ENCODE results near the gene ZNF488.

Gene ZNF488

DNA sequence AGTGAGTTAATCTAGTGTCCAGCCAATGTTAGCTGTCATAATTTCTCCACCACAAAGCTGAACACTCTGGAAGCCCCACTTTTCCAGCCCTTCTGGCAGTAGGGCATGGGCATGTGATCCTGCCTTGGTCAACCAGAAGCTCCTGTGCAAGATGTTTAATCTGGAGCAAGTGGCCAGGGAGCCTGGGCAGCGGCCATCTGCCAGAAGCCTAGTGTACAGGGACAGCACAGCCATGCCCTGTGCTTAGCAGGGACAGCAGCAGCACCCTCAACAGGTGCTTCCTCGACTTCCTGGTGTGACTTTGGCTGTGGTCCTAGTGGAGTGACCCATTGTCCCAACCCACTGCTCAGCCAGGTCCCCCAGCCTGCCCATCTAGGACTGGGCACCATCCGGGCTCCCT lies 25.6 kb downstream of the ZNF488 start:
- H3K4me3 ChIP-seq (ENCODE audit: low read depth, low read length): no peak overlapping the region
- DNase-seq (ENCODE audit: low read depth, low spot score): no peak
- TF ChIP-seq, protein P1, sequence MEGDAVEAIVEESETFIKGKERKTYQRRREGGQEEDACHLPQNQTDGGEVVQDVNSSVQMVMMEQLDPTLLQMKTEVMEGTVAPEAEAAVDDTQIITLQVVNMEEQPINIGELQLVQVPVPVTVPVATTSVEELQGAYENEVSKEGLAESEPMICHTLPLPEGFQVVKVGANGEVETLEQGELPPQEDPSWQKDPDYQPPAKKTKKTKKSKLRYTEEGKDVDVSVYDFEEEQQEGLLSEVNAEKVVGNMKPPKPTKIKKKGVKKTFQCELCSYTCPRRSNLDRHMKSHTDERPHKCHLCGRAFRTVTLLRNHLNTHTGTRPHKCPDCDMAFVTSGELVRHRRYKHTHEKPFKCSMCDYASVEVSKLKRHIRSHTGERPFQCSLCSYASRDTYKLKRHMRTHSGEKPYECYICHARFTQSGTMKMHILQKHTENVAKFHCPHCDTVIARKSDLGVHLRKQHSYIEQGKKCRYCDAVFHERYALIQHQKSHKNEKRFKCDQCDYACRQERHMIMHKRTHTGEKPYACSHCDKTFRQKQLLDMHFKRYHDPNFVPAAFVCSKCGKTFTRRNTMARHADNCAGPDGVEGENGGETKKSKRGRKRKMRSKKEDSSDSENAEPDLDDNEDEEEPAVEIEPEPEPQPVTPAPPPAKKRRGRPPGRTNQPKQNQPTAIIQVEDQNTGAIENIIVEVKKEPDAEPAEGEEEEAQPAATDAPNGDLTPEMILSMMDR (IDR thresholded peaks at IDR 0.05; ENCODE audit: low read depth, low read length): no peak
- in situ Hi-C loops (cut with HindIII; ENCODE audit: low sequenced_read_pairs): no loop called here

DNA sequence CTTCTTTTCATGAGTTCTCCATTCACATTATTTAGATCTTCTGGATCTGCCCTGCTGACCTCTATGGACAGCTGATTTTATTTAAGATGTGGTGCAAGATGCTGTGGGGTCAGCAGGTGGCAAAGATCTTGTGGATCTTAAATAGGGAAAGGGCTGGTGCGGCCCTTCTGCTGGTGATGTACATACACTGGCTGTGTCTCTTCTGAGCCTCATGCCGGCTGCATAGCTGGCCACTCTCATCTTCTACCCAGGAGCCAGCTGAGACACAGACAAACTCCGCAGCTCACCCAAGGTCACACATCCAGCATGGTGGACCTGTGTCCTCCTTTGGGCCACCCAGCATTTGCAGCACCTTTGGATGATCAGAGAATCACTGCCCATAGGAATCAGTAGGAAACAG lies 26.2 kb downstream of the ZNF488 start:
- no peak overlapping the region for H3K4me3 ChIP-seq (ENCODE audit: low read depth, low read length)
- no peak for DNase-seq (ENCODE audit: low read depth, low spot score)
- in situ Hi-C loops (cut with HindIII; ENCODE audit: low sequenced_read_pairs): no loop called here
- TF ChIP-seq, protein P1 (IDR thresholded peaks at IDR 0.05; ENCODE audit: low read depth, low read length): no peak

DNA sequence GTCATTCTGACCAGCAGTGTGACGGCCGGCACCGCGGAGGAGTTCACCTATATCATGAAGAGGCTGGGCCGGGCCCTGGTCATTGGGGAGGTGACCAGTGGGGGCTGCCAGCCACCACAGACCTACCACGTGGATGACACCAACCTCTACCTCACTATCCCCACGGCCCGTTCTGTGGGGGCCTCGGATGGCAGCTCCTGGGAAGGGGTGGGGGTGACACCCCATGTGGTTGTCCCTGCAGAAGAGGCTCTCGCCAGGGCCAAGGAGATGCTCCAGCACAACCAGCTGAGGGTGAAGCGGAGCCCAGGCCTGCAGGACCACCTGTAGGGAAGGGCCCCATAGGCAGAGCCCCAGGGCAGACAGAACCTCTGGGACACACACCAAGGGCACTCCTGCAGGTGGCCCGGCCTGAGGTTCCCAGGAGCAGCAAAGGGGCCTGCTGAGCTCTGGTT lies 26.9 kb downstream of the ZNF488 start:
- in situ Hi-C loops (cut with HindIII; ENCODE audit: low sequenced_read_pairs): no loop called here
- TF ChIP-seq, protein P1 (IDR thresholded peaks at IDR 0.05; ENCODE audit: low read depth, low read length): no peak
- H3K4me3 ChIP-seq (ENCODE audit: low read depth, low read length): no peak overlapping the region
- DNase-seq (ENCODE audit: low read depth, low spot score): no peak

DNA sequence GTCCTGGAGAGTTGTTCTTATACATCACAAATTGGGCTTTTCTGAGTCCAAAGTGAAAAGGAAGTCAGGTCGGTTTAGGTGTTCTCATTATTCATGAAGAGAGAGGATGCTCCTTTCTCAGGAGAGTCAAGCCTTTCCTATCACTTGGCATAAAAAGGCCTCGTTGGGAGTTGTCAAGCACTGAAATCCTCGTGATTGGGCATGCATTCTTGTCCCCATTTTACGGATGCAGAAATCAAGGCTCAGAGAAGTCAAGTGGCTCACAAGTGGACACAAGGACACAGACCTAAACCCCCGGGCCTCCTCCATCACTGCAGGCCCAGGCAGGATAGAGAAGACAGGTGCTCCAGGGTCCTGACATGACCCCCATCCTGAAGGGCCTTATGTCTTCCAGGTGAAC lies 27.4 kb downstream of the ZNF488 start:
- in situ Hi-C loops (cut with HindIII; ENCODE audit: low sequenced_read_pairs): no loop called here
- no peak overlapping the region for H3K4me3 ChIP-seq (ENCODE audit: low read depth, low read length)
- TF ChIP-seq, protein P1 (IDR thresholded peaks at IDR 0.05; ENCODE audit: low read depth, low read length): no peak
- DNase-seq (ENCODE audit: low read depth, low spot score): no peak

DNA sequence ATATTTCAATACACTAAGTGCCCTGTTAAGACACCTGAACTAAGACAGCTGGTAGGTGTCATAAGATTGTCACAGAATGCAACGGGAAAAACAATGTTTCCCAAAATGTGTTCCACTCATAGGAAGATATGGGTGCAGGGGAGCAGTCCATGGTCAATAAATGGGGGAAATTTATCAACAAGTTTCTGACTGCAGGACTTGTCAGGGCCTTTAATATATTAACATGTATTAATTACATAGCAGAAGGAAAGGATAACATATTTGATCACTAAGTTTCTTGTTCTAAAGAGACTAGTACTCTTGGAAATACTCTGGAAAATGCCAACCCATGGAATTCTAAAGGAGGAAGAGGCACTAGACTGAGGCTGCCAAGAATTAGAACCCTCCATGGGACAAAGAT lies 29.2 kb downstream of the ZNF488 start:
- no peak overlapping the region for H3K4me3 ChIP-seq (ENCODE audit: low read depth, low read length)
- in situ Hi-C loops (cut with HindIII; ENCODE audit: low sequenced_read_pairs): no loop called here
- TF ChIP-seq, protein P1 (IDR thresholded peaks at IDR 0.05; ENCODE audit: low read depth, low read length): no peak
- DNase-seq (ENCODE audit: low read depth, low spot score): no peak

DNA sequence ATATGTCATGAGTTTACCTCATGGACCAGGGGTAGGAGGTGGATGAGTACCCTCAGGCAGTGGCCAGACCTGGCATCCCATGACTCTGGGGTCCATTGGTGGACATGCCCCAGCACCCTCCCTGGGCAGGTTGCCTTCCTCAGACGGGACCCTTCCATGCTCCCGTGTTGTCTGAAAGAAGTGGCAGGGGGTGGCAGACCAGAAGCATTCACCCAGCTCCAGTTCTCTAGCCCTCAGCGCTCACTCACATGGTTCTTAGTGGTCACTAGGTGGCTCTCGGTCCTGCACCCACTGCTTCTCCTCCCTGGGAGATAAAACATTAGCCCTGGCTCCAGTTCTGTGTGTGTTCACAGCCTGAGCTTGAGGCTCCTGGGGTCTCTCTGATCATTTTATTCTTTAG lies 29.9 kb downstream of the ZNF488 start:
- peak; percentile 11 for DNase-seq (ENCODE audit: low read depth, low spot score)
- TF ChIP-seq, protein P1 (IDR thresholded peaks at IDR 0.05; ENCODE audit: low read depth, low read length): peak; percentile 39
- H3K4me3 ChIP-seq (ENCODE audit: low read depth, low read length): no peak overlapping the region
- in situ Hi-C loops (cut with HindIII; ENCODE audit: low sequenced_read_pairs): no loop called here

DNA sequence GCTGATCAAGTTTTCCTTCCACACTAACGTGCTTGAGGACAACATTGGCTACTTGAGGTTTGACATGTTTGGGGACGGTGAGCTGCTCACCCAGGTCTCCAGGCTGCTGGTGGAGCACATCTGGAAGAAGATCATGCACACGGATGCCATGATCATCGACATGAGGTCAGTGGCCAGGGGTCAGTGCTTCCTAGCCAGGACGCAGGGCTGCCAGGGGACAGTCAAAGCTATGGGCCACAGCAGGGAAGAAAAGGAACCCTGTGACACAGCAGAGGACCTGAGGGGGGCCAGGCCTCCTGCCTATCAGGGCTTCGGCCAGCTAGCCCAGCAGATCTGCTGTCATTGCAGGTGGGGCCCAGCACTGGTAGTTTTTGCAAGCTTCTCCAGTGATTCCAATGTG lies 30.7 kb downstream of the ZNF488 start:
- TF ChIP-seq, protein P1 (IDR thresholded peaks at IDR 0.05; ENCODE audit: low read depth, low read length): no peak
- no peak overlapping the region for H3K4me3 ChIP-seq (ENCODE audit: low read depth, low read length)
- no peak for DNase-seq (ENCODE audit: low read depth, low spot score)
- in situ Hi-C loops (cut with HindIII; ENCODE audit: low sequenced_read_pairs): no loop called here

All from astrocyte of the spinal cord (primary cell).